ENCODE results near the gene BOLA3. TPM values are rescaled to one million over a fixed set of nuclear protein-coding genes. Genes with fewer than 3 reads are reported as not detected.

BOLA3 gene
- total and polyA plus RNA-seq, 2 donors (not counting 3 experiments of a cell fraction or from before 2014, with no cell fraction given): 28.7 to 42.4 TPM

DNA sequence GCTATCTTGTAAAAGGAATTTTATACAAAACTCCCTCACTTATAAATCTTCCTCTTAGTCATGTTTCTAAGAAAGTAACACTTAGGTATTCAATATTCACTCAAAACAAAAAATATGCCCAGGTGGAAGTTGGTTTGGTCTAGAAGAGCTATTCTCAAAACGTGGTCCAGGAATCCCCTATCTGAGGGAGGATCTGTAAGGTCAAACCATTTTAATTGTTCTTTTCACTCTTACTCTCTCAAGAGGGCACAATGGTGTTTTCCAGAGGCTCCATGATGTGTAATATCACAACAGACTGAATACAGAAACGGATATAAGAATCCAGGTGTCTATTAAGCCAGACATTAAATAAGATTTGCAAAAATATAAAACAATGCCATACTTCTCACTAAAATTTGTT, 21.0 kb upstream of the BOLA3 start:
- CTCF ChIA-PET: interaction anchor here (2.0 kb wide), 1 partner anchor 10 kb away, joined by 8 read pairs; the partner anchor contains the start of gene MOB1A
- POLR2A ChIA-PET: no interaction called here
- BruUV-seq (replicated peaks): no TSS peak
- H3K79me2 ChIP-seq (ENCODE audit: control insufficient read depth, insufficient read depth, low read length): peaks cover 26% of the 10 kb centered on the region
- H4K20me1 ChIP-seq (replicated peaks; ENCODE audit: control insufficient read depth, extremely low read depth, insufficient read depth, low read length): peaks cover 6% of the 10 kb centered on the region
- dilution Hi-C loops (cut with MboI; ENCODE audit: extremely low pct_ligation_motif_present, low sequenced_read_pairs): no loop called here
- no peak overlapping the region for H3K27ac ChIP-seq (ENCODE audit: insufficient read depth, low read depth, low read length)
- FAIRE-seq: no peak
- H3K9me3 ChIP-seq (replicated peaks; ENCODE audit: control insufficient read depth, insufficient read depth, low read length): no peaks in the 10 kb centered on the region
- H3K4me2 ChIP-seq (ENCODE audit: insufficient read depth, low read length): no peak overlapping the region
- H3K4me3 ChIP-seq (replicated peaks in 1 of 3; ENCODE audit: insufficient read depth in 1 of 3, low read depth in 1 of 3, low read length in 3 of 3): no peak overlapping the region
- no peaks in the 10 kb centered on the region for H3K9me1 ChIP-seq (replicated peaks; ENCODE audit: control insufficient read depth, extremely low read depth, insufficient read depth, low read length)
- no peak overlapping the region for H2AFZ ChIP-seq (ENCODE audit: low read depth, low read length)
- intact Hi-C loops (cut with micrococcal nuclease): no loop called here
- H3K9ac ChIP-seq (replicated peaks; ENCODE audit: extremely low read depth, insufficient read depth, low read length): no peak overlapping the region
- DNase-seq (ENCODE audit: low read depth, low spot score): no peak
- peaks cover 15 to 22% of the 10 kb centered on the region in 2 experiments for H3K36me3 ChIP-seq (ENCODE audit: control insufficient read depth in 2 of 2, extremely low read depth in 1 of 2, insufficient read depth in 2 of 2, low read length in 2 of 2)
- TF ChIP-seq GATA2 (IDR thresholded peaks at IDR 0.05; ENCODE audit: insufficient read depth, insufficient read length, low read depth, low read length) (no peak), FOS (IDR thresholded peaks at IDR 0.05; ENCODE audit: borderline replicate concordance, insufficient read depth, low read length) (no peak), EZH2 (IDR thresholded peaks at IDR 0.05; ENCODE audit: borderline replicate concordance, low read depth, low read length, severe bottlenecking) (no peak)
- H3K27me3 ChIP-seq (ENCODE audit: control insufficient read depth in 2 of 2, insufficient read depth in 2 of 2, low read length in 2 of 2): no peaks in the 10 kb centered on the region
- no peaks in the 10 kb centered on the region for H3K4me1 ChIP-seq (ENCODE audit: control insufficient read depth, extremely low read depth, insufficient read depth, low read length)

DNA sequence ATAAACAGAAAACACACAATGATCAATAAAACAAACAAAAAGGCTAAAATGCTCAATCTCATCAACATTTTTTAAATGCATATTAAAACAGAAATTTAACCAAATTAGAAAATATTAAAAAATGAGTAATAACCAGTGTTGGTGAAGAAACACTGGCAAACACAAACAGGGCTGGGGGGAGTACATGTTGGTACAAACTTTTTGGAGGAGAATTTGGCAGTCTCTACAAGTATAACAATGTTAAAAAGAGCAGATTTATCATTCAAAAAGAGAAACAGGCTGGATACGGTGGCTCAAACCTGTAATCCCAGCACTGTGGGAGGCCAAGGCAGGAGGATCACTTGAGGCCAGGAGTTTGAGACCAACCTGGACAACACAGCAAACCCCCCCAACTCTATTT, 17.0 kb upstream of the BOLA3 start:
- Histone ChIP-seq H2AFZ (ENCODE audit: low read depth, low read length) (no peak overlapping the region), H3K9me1 (replicated peaks; ENCODE audit: control insufficient read depth, extremely low read depth, insufficient read depth, low read length) (no peaks in the 10 kb centered on the region), H3K9me3 (replicated peaks; ENCODE audit: control insufficient read depth, insufficient read depth, low read length) (no peaks in the 10 kb centered on the region), H3K36me3 (ENCODE audit: control insufficient read depth in 2 of 2, extremely low read depth in 1 of 2, insufficient read depth in 2 of 2, low read length in 2 of 2) (peaks cover 17 to 19% of the 10 kb centered on the region in 2 experiments), H3K4me2 (ENCODE audit: insufficient read depth, low read length) (no peak overlapping the region), H4K20me1 (replicated peaks; ENCODE audit: control insufficient read depth, extremely low read depth, insufficient read depth, low read length) (peaks cover 3% of the 10 kb centered on the region), H3K27ac (ENCODE audit: insufficient read depth, low read depth, low read length) (no peak overlapping the region), H3K79me2 (ENCODE audit: control insufficient read depth, insufficient read depth, low read length) (peaks cover 11% of the 10 kb centered on the region), H3K4me1 (ENCODE audit: control insufficient read depth, extremely low read depth, insufficient read depth, low read length) (no peaks in the 10 kb centered on the region), H3K27me3 (ENCODE audit: control insufficient read depth in 2 of 2, insufficient read depth in 2 of 2, low read length in 2 of 2) (no peaks in the 10 kb centered on the region), H3K9ac (replicated peaks; ENCODE audit: extremely low read depth, insufficient read depth, low read length) (no peak overlapping the region), H3K4me3 (replicated peaks in 1 of 3; ENCODE audit: insufficient read depth in 1 of 3, low read depth in 1 of 3, low read length in 3 of 3) (no peak overlapping the region)
- dilution Hi-C loops (cut with MboI; ENCODE audit: extremely low pct_ligation_motif_present, low sequenced_read_pairs): no loop called here
- ChIA-PET POLR2A (no interaction called here), CTCF (interaction anchor here (1.7 kb wide), 1 partner anchor 10 kb away, joined by 4 read pairs; no protein-coding TSS in a partner anchor)
- TF ChIP-seq POLR2AphosphoS5 (IDR thresholded peaks at IDR 0.05; ENCODE audit: insufficient read depth, low read depth, low read length) (no peak), MYC (IDR thresholded peaks at IDR 0.05; ENCODE audit: low read depth, low read length) (no peak), EZH2 (IDR thresholded peaks at IDR 0.05; ENCODE audit: borderline replicate concordance, low read depth, low read length, severe bottlenecking) (no peak), FOS (IDR thresholded peaks at IDR 0.05; ENCODE audit: borderline replicate concordance, insufficient read depth, low read length) (no peak), GATA2 (IDR thresholded peaks at IDR 0.05; ENCODE audit: insufficient read depth, insufficient read length, low read depth, low read length) (no peak), JUN (IDR thresholded peaks at IDR 0.05; ENCODE audit: borderline replicate concordance, insufficient read depth, insufficient read length, low read depth) (no peak), POLR2A (IDR thresholded peaks at IDR 0.05; ENCODE audit: low read depth, low read length) (no peak)
- TF ChIP-seq, protein P1, sequence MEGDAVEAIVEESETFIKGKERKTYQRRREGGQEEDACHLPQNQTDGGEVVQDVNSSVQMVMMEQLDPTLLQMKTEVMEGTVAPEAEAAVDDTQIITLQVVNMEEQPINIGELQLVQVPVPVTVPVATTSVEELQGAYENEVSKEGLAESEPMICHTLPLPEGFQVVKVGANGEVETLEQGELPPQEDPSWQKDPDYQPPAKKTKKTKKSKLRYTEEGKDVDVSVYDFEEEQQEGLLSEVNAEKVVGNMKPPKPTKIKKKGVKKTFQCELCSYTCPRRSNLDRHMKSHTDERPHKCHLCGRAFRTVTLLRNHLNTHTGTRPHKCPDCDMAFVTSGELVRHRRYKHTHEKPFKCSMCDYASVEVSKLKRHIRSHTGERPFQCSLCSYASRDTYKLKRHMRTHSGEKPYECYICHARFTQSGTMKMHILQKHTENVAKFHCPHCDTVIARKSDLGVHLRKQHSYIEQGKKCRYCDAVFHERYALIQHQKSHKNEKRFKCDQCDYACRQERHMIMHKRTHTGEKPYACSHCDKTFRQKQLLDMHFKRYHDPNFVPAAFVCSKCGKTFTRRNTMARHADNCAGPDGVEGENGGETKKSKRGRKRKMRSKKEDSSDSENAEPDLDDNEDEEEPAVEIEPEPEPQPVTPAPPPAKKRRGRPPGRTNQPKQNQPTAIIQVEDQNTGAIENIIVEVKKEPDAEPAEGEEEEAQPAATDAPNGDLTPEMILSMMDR (IDR thresholded peaks at IDR 0.05; ENCODE audit: extremely low read depth in 1 of 2, insufficient read depth in 1 of 2, low read depth in 1 of 2, low read length in 2 of 2): no peak
- TF ChIP-seq, protein P2, sequence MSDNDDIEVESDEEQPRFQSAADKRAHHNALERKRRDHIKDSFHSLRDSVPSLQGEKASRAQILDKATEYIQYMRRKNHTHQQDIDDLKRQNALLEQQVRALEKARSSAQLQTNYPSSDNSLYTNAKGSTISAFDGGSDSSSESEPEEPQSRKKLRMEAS (IDR thresholded peaks at IDR 0.05; ENCODE audit: insufficient read depth, insufficient read length): no peak
- DNase-seq (ENCODE audit: low read depth, low spot score) (no peak), FAIRE-seq (no peak)
- intact Hi-C loops (cut with micrococcal nuclease): no loop called here
- BruUV-seq (replicated peaks): no TSS peak
